Duodenal mucosa (tissue), 2 donors: ENCODE measurements around the gene MLXIP.

Experiments
- H3K27ac ChIP-seq: one replicate; pipeline ENCODE4 v1.7.0; 2013; ENCODE audit warnings: low read depth, low read length
- H3K27me3 ChIP-seq, 2 donors: one replicate each; pipeline ENCODE4 v1.7.0; 2013; ENCODE audit warnings: low read length in 2 of 2, control low read depth in 1 of 2; ENCODE audit not compliant: insufficient read depth in 2 of 2, control insufficient read depth in 1 of 2
- H3K36me3 ChIP-seq, 2 donors: one replicate each; pipeline ENCODE4 v1.7.0; 2013; ENCODE audit warnings: low read length in 2 of 2, control low read depth in 1 of 2; ENCODE audit not compliant: insufficient read depth in 2 of 2, control insufficient read depth in 1 of 2
- H3K4me1 ChIP-seq, 2 donors: one replicate each; pipeline ENCODE4 v1.7.0; 2013; ENCODE audit warnings: low read length in 2 of 2, control low read depth in 1 of 2; ENCODE audit not compliant: insufficient read depth in 2 of 2, control insufficient read depth in 1 of 2
- H3K4me3 ChIP-seq, 2 donors: one replicate each; pipeline ENCODE4 v1.7.0; 2013; ENCODE audit warnings: low read length in 2 of 2, low read depth in 1 of 2
- H3K9ac ChIP-seq, 2 donors: one replicate each; pipeline ENCODE4 v1.7.0; 2013; ENCODE audit warnings: low read length in 2 of 2, low read depth in 1 of 2
- H3K9me3 ChIP-seq, 2 donors: one replicate each; pipeline ENCODE4 v1.7.0; 2013; ENCODE audit warnings: low read length in 2 of 2, control low read depth in 1 of 2; ENCODE audit not compliant: control insufficient read depth in 1 of 2

MLXIP gene

DNA sequence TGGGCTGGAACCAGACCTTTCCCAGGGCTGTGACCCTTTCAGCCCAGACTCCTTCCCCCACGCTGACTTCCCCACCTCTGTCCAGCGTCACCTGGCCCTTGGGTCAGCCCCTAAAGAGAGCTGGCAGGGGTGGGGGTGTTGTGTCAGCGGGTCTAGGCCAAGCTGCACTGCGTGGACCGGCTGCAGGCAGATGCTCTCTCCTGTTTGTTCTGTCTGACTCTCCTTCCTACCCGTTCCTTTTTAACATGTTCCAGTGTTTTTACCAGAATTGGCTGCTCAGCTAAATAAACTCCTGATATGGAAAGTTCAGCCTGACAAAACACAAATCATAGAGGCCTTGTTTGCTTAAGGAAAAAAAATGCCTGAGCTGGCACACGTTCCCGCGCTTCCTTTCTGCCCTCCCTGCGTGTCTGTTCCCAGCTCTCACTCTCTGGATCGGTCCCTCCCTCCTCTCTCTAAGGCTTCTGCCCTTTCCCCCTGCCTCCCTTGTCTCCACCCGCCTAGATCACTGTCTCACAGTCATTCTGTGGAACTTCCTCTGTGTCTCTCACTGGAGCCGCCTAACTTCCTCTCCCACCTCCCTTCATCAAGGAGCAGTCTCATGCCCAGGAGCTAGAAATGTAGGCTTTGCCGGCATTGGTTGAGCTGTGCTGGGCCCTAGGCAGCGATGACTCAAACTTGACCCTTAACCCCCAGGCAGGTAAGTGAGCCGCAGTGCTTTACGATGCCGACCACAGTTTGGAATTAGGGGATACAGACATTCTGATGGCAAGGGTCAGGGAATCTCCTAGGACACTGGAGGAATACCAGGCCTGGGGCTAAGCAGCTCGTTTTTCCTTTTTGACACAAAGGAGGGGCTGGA, 15.5 kb upstream of the MLXIP start:
- Histone ChIP-seq H3K36me3 (peaks cover 0 to 4% of the 10 kb centered on the region in 2 donors), H3K4me1 (peaks cover 29 to 50% of the 10 kb centered on the region in 2 donors), H3K27me3 (no peaks in the 10 kb centered on the region), H3K4me3 (peak overlapping the region; percentile 37 to 51), H3K27ac (peak overlapping the region; percentile 35), H3K9ac (peak overlapping the region; percentile 49 to 70), H3K9me3 (no peaks in the 10 kb centered on the region)

DNA sequence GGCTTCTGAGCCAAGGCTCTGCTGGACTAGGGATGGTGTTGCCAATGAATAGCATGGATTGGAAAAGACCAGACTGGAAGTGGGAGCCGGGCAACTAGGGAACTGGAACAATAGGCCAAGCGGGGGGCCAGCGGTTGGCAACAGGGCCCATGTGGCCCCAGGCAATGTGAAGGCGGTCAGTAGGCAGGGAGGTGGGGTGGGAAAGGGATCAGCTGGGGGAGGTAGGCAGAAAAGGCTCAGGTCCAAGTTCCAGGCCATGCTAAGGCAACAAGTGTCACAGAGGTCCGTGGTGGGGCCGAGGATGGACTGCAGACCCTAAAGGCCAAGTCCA, 14.9 kb upstream of the MLXIP start:
- H3K9me3 ChIP-seq = no peaks in the 10 kb centered on the region
- H3K27ac ChIP-seq = peak overlapping the region; percentile 35
- peak overlapping the region; percentile 49 to 70 for H3K9ac ChIP-seq
- no peaks in the 10 kb centered on the region for H3K27me3 ChIP-seq
- peak overlapping the region in 1 of 2 donors; percentile 16 for H3K4me3 ChIP-seq
- peaks cover 34 to 50% of the 10 kb centered on the region in 2 donors for H3K4me1 ChIP-seq
- H3K36me3 ChIP-seq = peaks cover 0 to 4% of the 10 kb centered on the region in 2 donors

DNA sequence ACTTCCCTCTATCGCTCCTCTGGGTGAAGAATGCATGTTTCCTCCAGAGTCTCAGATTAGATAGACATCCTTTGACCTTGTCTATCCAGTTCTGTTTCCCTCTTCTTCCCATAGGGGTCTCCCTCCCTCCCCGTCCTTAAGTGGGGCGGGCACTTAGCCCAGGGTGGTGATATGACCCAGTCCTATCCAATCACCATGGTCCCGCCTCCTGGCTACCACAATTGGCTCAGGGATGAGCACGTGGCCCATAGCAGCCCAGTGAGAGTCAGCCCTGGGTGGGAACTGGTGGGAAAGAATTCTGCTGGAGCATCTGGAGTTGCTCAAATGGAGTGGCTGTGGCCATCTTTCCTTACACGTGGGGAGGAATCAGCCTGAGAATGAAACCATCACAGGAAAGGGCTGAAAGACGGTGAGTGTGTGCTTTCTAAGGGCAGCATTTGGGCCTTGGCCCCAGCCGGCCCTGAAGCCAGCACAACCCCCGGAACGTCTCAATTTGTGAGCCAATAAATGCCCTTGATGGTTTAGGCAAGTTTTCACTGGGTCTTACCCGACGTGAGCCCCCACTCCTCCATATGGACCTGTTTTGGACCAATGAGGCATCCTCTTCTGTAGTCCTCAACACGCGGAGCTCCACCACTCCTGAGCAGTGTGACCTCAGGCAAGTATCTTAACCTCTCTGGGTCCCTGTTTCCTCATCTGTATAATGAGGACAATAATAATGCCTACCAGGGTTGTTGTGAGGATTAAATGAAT, 14.4 kb upstream of the MLXIP start:
- H3K36me3 ChIP-seq = peaks cover 0 to 1% of the 10 kb centered on the region in 2 donors
- no peaks in the 10 kb centered on the region for H3K27me3 ChIP-seq
- H3K9me3 ChIP-seq = no peaks in the 10 kb centered on the region
- peak overlapping the region in 1 of 2 donors; percentile 70 for H3K9ac ChIP-seq
- peak overlapping the region in 1 of 2 donors; percentile 36 for H3K4me3 ChIP-seq
- H3K27ac ChIP-seq = peak overlapping the region; percentile 50
- peaks cover 34 to 50% of the 10 kb centered on the region in 2 donors for H3K4me1 ChIP-seq

DNA sequence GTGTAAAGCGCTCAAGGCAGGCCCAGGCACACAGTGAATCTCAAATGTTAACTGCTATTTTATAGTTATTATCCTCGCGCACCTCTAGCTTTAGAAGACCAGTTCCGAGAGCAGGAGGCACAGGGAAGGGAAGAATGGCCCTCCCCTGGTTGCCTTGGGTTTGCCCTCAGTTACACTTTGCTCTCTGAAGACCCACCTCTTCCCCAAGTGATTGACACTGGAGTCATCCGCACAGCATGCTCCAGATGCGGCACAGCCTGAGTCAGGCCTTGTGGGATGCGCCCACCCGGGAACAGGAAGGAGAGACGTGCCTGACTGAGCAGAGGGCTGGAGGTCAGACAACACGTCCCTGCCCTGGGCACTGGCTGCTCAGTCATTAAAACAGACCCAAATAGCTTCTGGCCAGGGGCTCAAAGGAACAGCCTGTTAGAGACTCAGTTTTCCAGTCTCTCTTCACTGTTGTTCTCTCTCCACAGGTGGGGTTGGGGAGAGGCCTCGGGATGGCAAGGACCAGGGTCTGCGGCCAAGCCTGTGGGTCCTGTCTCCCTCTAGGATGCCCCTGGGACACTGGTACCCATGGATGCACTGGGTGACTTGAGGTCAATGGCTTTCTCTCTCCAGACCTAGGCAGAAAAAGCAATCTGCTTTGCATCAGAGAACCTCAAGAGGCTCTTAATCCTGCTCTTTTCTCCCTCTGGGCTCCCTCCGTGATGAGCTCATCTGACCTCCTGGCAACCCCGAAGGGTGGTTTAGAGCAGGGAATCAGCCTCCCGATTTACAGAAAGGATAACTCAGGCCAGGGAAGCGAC, 13.6 kb upstream of the MLXIP start:
- peak overlapping the region in 1 of 2 donors; percentile 44 for H3K9ac ChIP-seq
- H3K9me3 ChIP-seq = no peaks in the 10 kb centered on the region
- peak overlapping the region in 1 of 2 donors; percentile 36 for H3K4me3 ChIP-seq

DNA sequence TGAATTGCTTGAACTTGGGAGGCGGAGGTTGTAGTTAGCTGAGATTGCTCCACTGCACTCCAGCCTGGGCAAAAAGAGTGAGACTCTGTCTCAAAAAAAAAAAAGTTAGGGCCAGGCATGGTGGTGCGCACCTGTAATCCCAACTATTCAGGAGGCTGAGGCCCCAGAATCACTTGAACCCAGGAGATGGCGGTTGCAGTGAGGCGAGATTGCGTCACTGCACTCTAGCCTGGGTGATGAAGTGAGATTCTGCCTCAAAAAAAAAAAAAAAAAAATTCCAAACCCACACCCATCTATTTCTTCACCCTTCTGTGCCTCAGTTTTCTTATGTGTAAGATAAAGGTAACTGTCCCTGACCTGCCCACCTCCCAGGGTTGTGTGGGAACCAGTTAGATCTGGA, 11.0 kb upstream of the MLXIP start:
- H3K9me3 ChIP-seq = no peaks in the 10 kb centered on the region
- H3K4me3 ChIP-seq = no peak overlapping the region
- no peaks in the 10 kb centered on the region for H3K36me3 ChIP-seq
- H3K9ac ChIP-seq = peak overlapping the region in 1 of 2 donors; percentile 15
- no peaks in the 10 kb centered on the region for H3K27me3 ChIP-seq
- no peak overlapping the region for H3K27ac ChIP-seq
- peaks cover 34 to 46% of the 10 kb centered on the region in 2 donors for H3K4me1 ChIP-seq

More for the DNA sequence above, 13.6 kb upstream of the MLXIP start:
- H3K27me3 ChIP-seq = no peaks in the 10 kb centered on the region
- peaks cover 34 to 50% of the 10 kb centered on the region in 2 donors for H3K4me1 ChIP-seq
- peak overlapping the region; percentile 57 for H3K27ac ChIP-seq
- no peaks in the 10 kb centered on the region for H3K36me3 ChIP-seq

DNA sequence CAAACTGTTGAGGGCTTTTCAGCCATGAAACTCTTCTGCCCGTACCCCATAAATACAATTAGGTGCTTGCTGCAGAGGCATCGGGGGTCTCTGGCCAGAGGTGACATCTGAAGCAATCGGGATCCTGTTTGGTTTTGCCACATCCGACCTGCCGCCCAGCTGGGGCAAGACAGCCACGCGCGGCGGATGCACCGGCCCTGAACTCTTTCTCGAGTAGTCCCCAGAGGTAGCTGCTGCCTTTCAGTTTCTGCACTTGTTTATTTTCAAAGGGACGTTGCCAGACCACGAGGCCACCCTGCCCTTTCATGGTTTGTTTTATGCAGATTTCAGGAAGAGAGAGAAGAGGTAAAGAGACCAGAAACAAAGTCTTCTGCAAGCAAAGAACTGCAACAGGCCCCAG, 10.6 kb upstream of the MLXIP start:
- Histone ChIP-seq H3K36me3 (no peaks in the 10 kb centered on the region), H3K4me3 (no peak overlapping the region), H3K27ac (no peak overlapping the region), H3K27me3 (no peaks in the 10 kb centered on the region), H3K9ac (peak overlapping the region; percentile 15 to 25), H3K9me3 (no peaks in the 10 kb centered on the region), H3K4me1 (peaks cover 30 to 41% of the 10 kb centered on the region in 2 donors)

DNA sequence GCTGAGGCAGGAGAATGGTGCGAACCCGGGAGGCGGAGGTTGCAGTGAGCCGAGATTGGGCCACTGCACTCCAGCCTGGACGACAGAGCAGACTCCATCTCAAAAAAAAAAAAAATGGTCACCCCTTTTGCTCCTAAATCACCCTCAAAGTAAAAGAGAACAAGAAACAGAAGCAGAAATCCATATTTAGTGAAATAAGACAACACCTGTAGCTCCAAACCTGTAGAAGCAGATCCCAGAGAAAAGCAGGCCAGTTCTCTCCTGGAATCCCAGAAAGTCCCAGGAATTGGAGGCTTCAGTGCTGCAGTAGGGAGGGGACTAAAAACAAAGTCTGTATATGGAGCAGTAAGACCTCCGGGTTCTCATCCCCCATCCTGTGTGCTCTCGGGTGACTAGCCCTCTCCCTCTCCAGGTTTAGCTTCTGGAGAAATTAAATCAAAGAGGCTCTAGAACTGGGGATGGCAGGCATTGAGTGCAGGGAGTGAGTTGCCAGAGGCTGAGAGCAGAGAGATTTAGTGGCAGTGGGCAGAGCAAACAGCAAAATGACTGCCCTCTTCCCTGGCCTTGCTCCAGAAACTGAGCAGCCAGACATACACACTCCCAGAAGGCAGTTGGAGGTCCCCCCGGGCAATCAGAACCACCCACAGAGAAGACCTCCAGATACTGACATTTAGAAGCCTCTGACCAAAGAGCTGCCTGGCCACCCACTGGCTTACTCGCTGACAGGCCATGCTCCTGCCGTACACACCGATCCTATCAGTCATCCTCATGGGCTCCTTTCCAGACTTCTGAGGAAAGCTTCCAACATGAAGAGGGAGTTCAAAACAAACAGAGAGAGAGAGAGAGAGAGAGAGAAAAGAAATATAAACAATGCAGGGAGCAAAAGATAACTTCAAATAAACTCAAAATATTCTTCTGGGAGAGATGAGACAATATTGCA, 6.3 kb upstream of the MLXIP start:
- Histone ChIP-seq H3K4me3 (no peak overlapping the region), H3K9ac (no peak overlapping the region), H3K9me3 (no peaks in the 10 kb centered on the region), H3K27ac (no peak overlapping the region), H3K36me3 (no peaks in the 10 kb centered on the region), H3K27me3 (no peaks in the 10 kb centered on the region), H3K4me1 (peaks cover 15 to 18% of the 10 kb centered on the region in 2 donors)

DNA sequence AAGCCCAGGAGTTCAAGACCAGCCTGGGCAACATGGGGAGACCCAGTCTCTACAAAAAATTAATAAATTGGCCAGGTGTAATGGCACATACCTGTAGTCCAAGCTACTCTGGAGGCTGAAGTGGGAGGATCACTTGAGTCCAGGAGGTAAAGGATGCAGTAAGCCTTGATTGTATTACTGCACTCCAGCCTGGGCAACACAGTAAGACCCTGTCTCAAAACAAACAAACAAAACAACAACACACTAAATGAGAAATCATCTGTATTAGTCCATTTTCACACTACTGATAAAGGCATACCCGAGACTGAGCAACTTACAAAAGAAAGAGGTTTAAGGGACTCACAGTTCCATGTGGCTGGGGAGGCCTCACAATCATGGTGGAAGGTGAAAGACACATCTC, 4.7 kb upstream of the MLXIP start:
- Histone ChIP-seq H3K36me3 (no peaks in the 10 kb centered on the region), H3K27me3 (no peaks in the 10 kb centered on the region), H3K4me1 (peaks cover 16 to 21% of the 10 kb centered on the region in 2 donors), H3K9me3 (no peaks in the 10 kb centered on the region), H3K4me3 (no peak overlapping the region), H3K9ac (no peak overlapping the region), H3K27ac (no peak overlapping the region)
